B cell (primary cell): ENCODE results near the gene PXK. TPM values are rescaled to one million over a fixed set of nuclear protein-coding genes. Genes with fewer than 3 reads are reported as not detected.

Source experiments
- ATAC-seq: fragments of 200-7000 bp; cut with Tn5 transposase; one replicate; pipeline ENCODE4 v1.10.0; 2021; ENCODE audit warnings: low read depth, mild to moderate bottlenecking, moderate number of reproducible peaks, moderate library complexity
- CTCF ChIA-PET: fragments of 350-600 bp; sonication (Branson Sonifier 250); formaldehyde crosslinking; loops from one replicate; lab custom pipeline; 2021; ENCODE audit warnings: antibody characterized with exemption, inconsistent platforms; lab: Charles Lee
- POLR2A ChIA-PET: fragments of 350-600 bp; sonication (Branson Sonifier 250); formaldehyde crosslinking; loops from one replicate; lab custom pipeline; 2021; ENCODE audit warnings: antibody characterized with exemption; lab: Charles Lee
- DNase-seq: peaks from one replicate; pipeline ENCODE4 v3.0.0; 2013
- H2AFZ ChIP-seq: 2 replicates; pipeline ENCODE4 v1.6.1; 2012; ENCODE audit warnings: mild to moderate bottlenecking, low read depth, low read length; ENCODE audit not compliant: insufficient read depth, poor library complexity, severe bottlenecking
- H3K27ac ChIP-seq, 2 donors: 1 replicate in 1 of 2; 2 replicates in 1 of 2; pipeline ENCODE4 v1.5.1; 2012 to 2013; ENCODE audit warnings: low read length in 2 of 2, mild to moderate bottlenecking in 2 of 2, moderate library complexity in 1 of 2
- H3K27me3 ChIP-seq, 4 experiments: fragments of 200-600 bp in 1 of 4; sonication (generic) in 1 of 4; replicated peaks in 1 of 4; 1 replicate in 2 of 4; 2 replicates in 2 of 4; pipeline versions ENCODE4 v1.6.1 to v1.7.0; 2013 to 2016; ENCODE audit warnings: low read length in 3 of 4, mild to moderate bottlenecking in 2 of 4, mixed read lengths in 1 of 4, moderate library complexity in 1 of 4; ENCODE audit not compliant: insufficient read depth in 4 of 4, control insufficient read depth in 3 of 4; ENCODE audit errors: control extremely low read depth in 1 of 4
- H3K36me3 ChIP-seq, 2 experiments: replicated peaks in 1 of 2; 1 replicate in 1 of 2; 2 replicates in 1 of 2; pipeline versions ENCODE4 v1.6.1 to v1.7.1; 2013; ENCODE audit warnings: low read length in 1 of 2; ENCODE audit not compliant: insufficient read depth in 2 of 2, control insufficient read depth in 1 of 2; ENCODE audit errors: control extremely low read depth in 1 of 2, extremely low read depth in 1 of 2
- H3K4me1 ChIP-seq, 2 donors: fragments of 200-600 bp in 1 of 2; sonication (generic) in 1 of 2; 1 replicate in 1 of 2; 2 replicates in 1 of 2; pipeline versions ENCODE4 v1.5.1 to v1.6.1; 2013 to 2017; ENCODE audit warnings: low read length in 2 of 2; ENCODE audit not compliant: control insufficient read depth in 2 of 2, insufficient read depth in 2 of 2
- H3K4me2 ChIP-seq: replicated peaks from 2 replicates; pipeline ENCODE3; 2012; ENCODE audit warnings: mild to moderate bottlenecking, low read depth, low read length; ENCODE audit not compliant: poor library complexity, severe bottlenecking
- H3K4me3 ChIP-seq, 5 experiments: fragments of 200-600 bp in 1 of 5; sonication (generic) in 1 of 5; 1 replicate in 3 of 5; 2 replicates in 2 of 5; pipeline versions ENCODE4 v1.5.1 to v1.7.0; 2011 to 2016; ENCODE audit warnings: low read length in 4 of 5, mild to moderate bottlenecking in 4 of 5, low read depth in 2 of 5, control low read depth in 1 of 5, moderate library complexity in 1 of 5; ENCODE audit not compliant: insufficient read depth in 1 of 5; ENCODE audit errors: control extremely low read depth in 1 of 5, extremely low read depth in 1 of 5
- H3K79me2 ChIP-seq: fragments of 200-600 bp; sonication (generic); one replicate; pipeline ENCODE4 v1.6.0; 2016; ENCODE audit warnings: low read length; ENCODE audit not compliant: control insufficient read depth, insufficient read depth
- H3K9ac ChIP-seq: fragments of 200-600 bp; sonication (generic); 2 replicates; pipeline ENCODE4 v1.6.1; 2017; ENCODE audit warnings: mild to moderate bottlenecking, low read length, moderate library complexity
- H3K9me3 ChIP-seq, 3 donors: one replicate each; pipeline versions ENCODE4 v1.6.1 to v1.7.1; 2013; ENCODE audit warnings: low read length in 2 of 3; ENCODE audit not compliant: control insufficient read depth in 2 of 3, insufficient read depth in 1 of 3; ENCODE audit errors: control extremely low read depth in 1 of 3
- H4K20me1 ChIP-seq: 2 replicates; pipeline ENCODE4 v1.6.0; 2012; ENCODE audit warnings: mild to moderate bottlenecking, low read length; ENCODE audit not compliant: insufficient read depth, control insufficient read depth, poor library complexity, severe bottlenecking
- H3K27ac Mint-ChIP-seq: one replicate; pipeline ENCODE4 v1.8.0; 2021; ENCODE audit warnings: mixed read lengths
- H3K27me3 Mint-ChIP-seq: one replicate; pipeline ENCODE4 v1.8.0; 2021; ENCODE audit warnings: mixed read lengths
- H3K4me1 Mint-ChIP-seq: one replicate; pipeline ENCODE4 v1.8.0; 2021; ENCODE audit warnings: mixed read lengths
- H3K4me3 Mint-ChIP-seq: one replicate; pipeline ENCODE4 v1.8.0; 2021; ENCODE audit warnings: mixed read lengths
- H3K9me3 Mint-ChIP-seq: one replicate; pipeline ENCODE4 v1.8.0; 2022; ENCODE audit warnings: mixed read lengths; ENCODE audit not compliant: insufficient read depth
- EZH2 ChIP-seq: IDR thresholded peaks from 2 replicates; pipeline ENCODE4 v1.6.1; 2012; ENCODE audit warnings: borderline replicate concordance, low read depth, mild to moderate bottlenecking, moderate library complexity, low read length; ENCODE audit not compliant: insufficient read depth, poor library complexity, severe bottlenecking
- WGBS: methylation state at CpG from one replicate; pipeline ENCODE4 v1.1.5; 2013; ENCODE audit warnings: missing lambda C conversion rate; ENCODE audit not compliant: insufficient coverage; 5-methylcytosine and 5-hydroxymethylcytosine counted together
- intact Hi-C: fragments of 100-400 bp; cut with micrococcal nuclease; formaldehyde crosslinking; loops from one replicate; pipeline ENCODE4 v1.10.0; 2022
- polyA plus RNA-seq: library from polyadenylated mRNA; depleted of rRNA; stranded (reverse); fragments of >200 nt; gene quantifications from 2 replicates; pipeline ENCODE4 v1.2.3, GENCODE V29; 2012
- total RNA-seq, 2 donors: library from RNA; stranded (reverse); fragments of 120-200 nt in 1 of 2; gene quantifications; 1 replicate in 1 of 2; 2 replicates in 1 of 2; pipeline versions ENCODE4 v1.2.3 to v1.2.4, GENCODE V29; 2013 to 2022
- TF ChIP-seq, protein P1 (sequence below): fragments of 200-600 bp; IDR thresholded peaks from one replicate; pipeline ENCODE4 v1.8.0; 2022; ENCODE audit warnings: antibody characterized with exemption, mild to moderate bottlenecking

The PXK gene
- total and polyA plus RNA-seq, 2 donors (not counting 1 experiment from before 2014, with no cell fraction given) = 46.8 to 104 TPM

DNA sequence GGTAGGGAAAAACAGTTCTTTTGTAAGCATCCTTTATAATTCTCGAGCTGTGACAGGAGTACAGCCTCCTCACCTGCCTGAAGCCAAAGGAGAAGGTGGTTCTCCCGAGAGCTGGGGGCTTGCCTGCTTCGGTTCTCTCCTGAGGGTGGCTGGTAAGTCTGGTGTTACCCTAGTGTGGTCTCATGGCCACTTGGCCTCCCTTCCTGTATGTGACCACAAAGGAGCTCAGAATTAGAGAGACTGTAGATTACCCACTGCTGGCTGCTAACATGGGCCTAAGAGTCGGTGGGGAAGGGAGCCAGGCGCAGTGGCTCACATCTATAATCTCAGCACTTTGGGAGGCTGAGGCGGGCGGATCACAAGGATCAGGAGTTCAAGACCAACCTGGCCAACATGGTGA lies 88.3 kb downstream of the PXK start:
- Histone ChIP-seq H3K4me3 (no peak overlapping the region), H3K27ac (peak overlapping the region; percentile 15 to 69), H3K4me2 (no peak overlapping the region), H3K9ac (no peak overlapping the region), H3K9me3 (no peaks in the 10 kb centered on the region), H2AFZ (no peak overlapping the region), H3K36me3 (peaks cover 16 to 77% of the 10 kb centered on the region in 2 experiments), H3K27me3 (no peaks in the 10 kb centered on the region), H4K20me1 (no peaks in the 10 kb centered on the region), H3K4me1 (peaks cover 6 to 23% of the 10 kb centered on the region in 2 donors), H3K79me2 (peaks cover 9% of the 10 kb centered on the region)
- peaks cover 34% of the 10 kb centered on the region for H3K4me1 Mint-ChIP-seq
- intact Hi-C loops = no loop called here
- H3K4me3 Mint-ChIP-seq = no peak overlapping the region
- H3K27me3 Mint-ChIP-seq = no peaks in the 10 kb centered on the region
- DNase-seq = no peak
- TF ChIP-seq, protein P1, sequence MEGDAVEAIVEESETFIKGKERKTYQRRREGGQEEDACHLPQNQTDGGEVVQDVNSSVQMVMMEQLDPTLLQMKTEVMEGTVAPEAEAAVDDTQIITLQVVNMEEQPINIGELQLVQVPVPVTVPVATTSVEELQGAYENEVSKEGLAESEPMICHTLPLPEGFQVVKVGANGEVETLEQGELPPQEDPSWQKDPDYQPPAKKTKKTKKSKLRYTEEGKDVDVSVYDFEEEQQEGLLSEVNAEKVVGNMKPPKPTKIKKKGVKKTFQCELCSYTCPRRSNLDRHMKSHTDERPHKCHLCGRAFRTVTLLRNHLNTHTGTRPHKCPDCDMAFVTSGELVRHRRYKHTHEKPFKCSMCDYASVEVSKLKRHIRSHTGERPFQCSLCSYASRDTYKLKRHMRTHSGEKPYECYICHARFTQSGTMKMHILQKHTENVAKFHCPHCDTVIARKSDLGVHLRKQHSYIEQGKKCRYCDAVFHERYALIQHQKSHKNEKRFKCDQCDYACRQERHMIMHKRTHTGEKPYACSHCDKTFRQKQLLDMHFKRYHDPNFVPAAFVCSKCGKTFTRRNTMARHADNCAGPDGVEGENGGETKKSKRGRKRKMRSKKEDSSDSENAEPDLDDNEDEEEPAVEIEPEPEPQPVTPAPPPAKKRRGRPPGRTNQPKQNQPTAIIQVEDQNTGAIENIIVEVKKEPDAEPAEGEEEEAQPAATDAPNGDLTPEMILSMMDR = no peak
- no peak for TF ChIP-seq EZH2
- POLR2A ChIA-PET = interaction anchor here (1.2 to 1.6 kb wide), 2 partner anchors 70 to 87 kb away, joined by 3 read pairs; no protein-coding TSS in a partner anchor
- ATAC-seq = no peak
- H3K27ac Mint-ChIP-seq = peak overlapping the region; percentile 84
- WGBS = 80% methylated on average over 5 of the region's 7 CpGs
- CTCF ChIA-PET = interaction anchor here (0.6 to 1.4 kb wide), 7 partner anchors 70 to 115 kb away, joined by 3 to 6 read pairs (median 3); partner anchors contain the start of genes HTD2 and RPP14
- no peaks in the 10 kb centered on the region for H3K9me3 Mint-ChIP-seq

DNA sequence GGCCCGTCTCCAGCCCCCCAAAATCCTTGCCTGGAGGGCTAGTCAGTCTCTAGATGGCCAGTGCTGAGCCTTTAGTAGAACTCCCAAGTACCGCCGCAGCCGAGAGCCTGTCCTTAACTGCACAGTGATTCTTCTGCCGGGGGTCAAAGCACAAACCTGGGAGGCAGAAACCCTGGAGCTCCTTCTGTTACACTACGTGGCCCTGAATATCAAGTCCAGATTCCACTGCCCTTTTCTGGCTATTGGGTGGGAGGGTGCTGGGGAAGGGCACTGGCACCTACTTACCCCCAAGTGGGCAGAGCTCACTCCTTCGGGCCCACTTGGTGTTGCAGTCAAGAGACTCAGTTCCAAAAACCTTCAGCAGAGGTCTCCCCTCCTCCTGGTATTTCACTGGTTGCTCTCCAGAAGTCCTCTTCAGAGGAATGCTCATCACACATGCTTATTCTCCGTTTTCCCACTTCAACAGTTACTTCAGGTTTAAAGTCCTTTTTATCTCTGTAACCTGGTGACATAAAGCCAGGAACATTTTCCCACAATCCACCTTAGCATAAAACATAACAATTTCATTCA lies 90.1 kb downstream of the PXK start:
- Histone ChIP-seq H2AFZ (no peak overlapping the region), H3K27ac (peak overlapping the region in 1 of 2 donors; percentile 21), H3K79me2 (peaks cover 3% of the 10 kb centered on the region), H3K4me2 (no peak overlapping the region), H3K9me3 (no peaks in the 10 kb centered on the region), H4K20me1 (no peaks in the 10 kb centered on the region), H3K9ac (no peak overlapping the region), H3K4me3 (no peak overlapping the region), H3K36me3 (peaks cover 14 to 76% of the 10 kb centered on the region in 2 experiments), H3K27me3 (no peaks in the 10 kb centered on the region), H3K4me1 (peaks cover 6 to 23% of the 10 kb centered on the region in 2 donors)
- TF ChIP-seq, protein P1 = no peak
- no peak for TF ChIP-seq EZH2
- WGBS = 98% methylated on average over 7 of the region's 8 CpGs
- H3K9me3 Mint-ChIP-seq = no peaks in the 10 kb centered on the region
- ATAC-seq (no peak), DNase-seq (no peak)
- no peak overlapping the region for H3K4me3 Mint-ChIP-seq
- ChIA-PET CTCF (interaction anchor here (1.2 to 1.4 kb wide), 2 partner anchors 69 to 89 kb away, joined by 3 read pairs; partner anchors contain the start of gene KCTD6), POLR2A (no interaction called here)
- intact Hi-C loops = no loop called here
- H3K4me1 Mint-ChIP-seq = peaks cover 34% of the 10 kb centered on the region
- peak overlapping the region; percentile 47 for H3K27ac Mint-ChIP-seq
- no peaks in the 10 kb centered on the region for H3K27me3 Mint-ChIP-seq
